ENCODE measurements around the gene COL28A1.

Gene COL28A1

DNA sequence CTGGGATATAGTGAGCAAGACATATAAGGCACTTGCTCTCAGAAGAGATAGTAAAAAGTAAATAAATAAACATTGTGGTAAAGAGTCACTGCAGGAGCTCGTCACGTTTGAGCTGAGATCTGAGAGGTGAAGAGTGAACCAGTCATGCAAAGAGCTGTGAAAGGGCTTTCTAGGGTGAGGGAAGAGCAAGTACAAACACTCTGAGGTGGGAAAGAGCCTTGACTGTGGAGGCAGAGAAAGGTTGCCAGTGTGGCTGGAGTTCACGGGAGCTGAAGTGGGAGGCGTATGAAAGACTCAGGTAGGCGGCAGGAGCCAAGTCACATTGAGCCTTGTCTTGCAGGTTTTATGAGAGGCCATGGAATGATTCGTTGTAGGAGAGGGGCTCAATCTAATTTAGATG, 212.3 kb downstream of the COL28A1 start:
- no peak for DNase-seq

DNA sequence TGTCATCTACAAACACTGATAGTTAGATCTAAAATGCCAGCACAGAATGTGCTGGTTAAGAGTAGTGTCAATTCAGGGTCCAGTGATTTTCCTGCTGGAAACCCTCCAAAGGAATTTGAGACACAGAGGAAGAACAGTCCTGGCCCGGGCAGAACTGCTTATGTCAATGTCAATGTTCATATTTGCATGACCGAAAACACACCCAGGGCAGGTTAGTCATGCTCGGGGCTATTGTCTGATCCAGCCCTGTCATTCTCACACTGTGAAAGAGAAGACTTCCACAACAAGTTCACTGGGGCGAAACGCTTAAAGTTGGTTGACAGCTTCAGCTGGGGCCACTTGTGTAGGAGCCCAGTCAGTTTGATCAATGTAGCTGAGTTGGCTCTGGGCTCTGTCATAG, 214.0 kb downstream of the COL28A1 start:
- DNase-seq = no peak

DNA sequence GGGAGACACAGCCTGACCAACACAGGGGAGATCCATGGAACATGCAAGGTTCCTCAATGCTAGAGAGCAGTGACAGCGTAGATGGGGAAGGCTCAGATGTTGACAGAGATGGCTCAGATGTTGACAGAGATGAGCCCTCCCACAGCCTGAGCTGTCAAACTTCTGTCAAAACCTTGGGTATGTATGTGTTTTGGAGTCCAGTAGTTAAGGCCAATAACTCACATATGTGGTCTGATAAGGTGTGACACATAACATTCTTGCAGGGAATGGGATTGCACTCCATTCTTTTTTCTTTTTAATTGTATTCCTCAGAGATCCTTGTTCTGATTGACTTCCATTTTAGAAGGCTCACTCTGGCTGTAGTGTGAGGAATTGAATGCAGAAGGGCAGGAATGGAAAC, 217.1 kb downstream of the COL28A1 start:
- DNase-seq = no peak

DNA sequence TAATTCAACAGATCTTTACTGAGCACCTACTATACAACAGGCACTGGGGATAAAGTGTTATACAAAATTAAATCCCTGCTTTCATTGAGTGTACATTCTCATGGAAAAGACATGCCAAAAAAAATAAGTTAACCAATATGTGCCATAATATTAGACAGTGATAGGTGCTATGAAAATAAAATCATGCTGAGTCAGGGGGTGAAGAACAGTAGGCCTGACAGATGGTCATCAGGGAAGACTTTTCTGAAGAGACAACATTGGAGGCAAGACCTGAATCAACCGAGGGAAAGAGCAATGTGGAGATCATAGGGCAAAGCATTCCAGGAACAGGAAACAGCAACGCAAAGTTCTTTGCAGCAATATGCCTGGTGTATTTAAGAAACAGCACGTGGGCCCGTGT, 217.8 kb downstream of the COL28A1 start:
- DNase-seq = no peak

DNA sequence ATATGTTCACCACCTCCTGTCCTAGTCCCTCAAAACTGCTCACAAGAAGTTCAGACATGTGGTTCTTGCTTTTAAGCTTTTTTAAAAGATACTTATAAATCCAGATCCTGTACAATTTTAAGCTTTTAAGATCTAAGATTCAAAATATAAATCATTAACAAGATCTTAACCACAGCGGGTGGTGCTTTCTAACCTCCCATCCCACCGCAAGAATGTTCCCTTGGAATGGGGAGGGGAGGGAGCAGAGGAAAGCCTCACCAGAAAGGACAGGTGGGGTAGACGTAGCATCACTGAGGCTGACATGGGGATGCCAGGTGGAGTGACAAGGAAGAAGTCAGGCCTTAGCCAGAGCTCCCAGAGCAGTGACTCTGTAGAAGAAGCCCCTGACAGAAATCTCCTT, 219.8 kb downstream of the COL28A1 start:
- DNase-seq = no peak

DNA sequence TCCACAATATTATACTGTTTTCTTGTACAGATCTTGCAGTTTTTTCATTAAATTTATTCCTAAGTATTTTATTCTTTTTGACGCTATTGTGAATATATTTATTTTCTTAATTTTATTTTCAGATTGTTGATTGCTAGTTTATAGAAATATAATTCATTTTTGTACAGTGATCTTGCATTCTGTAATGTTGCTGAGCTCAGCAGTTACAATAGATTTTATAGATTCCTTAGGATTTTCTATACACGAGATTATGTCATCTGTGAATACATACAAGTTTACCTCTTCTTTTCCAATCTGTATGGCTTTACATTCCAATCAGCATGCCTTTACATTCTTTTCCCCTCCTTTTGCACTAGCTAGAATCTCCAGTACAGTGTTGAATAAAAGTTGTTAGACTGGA, 223.3 kb downstream of the COL28A1 start:
- no peak for DNase-seq

DNA sequence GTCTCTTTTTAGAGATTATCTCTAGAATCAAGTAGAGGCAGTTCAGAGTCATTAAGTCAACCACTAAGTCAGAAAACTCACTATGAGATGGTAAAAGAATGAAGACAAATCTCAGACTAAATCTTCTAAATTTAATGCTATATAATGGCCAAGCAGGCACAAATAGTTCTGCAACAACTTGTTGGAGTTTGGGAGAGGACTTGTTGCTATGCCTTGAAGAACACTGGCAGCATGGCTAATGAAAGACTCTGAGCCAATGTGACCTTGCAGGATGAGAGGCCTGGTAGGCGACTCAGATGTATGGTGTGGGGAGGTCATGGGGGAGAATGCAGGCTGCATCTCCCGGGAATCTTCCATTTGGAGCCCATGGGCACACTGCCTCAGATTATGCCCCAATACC, 224.7 kb downstream of the COL28A1 start:
- no peak for DNase-seq

DNA sequence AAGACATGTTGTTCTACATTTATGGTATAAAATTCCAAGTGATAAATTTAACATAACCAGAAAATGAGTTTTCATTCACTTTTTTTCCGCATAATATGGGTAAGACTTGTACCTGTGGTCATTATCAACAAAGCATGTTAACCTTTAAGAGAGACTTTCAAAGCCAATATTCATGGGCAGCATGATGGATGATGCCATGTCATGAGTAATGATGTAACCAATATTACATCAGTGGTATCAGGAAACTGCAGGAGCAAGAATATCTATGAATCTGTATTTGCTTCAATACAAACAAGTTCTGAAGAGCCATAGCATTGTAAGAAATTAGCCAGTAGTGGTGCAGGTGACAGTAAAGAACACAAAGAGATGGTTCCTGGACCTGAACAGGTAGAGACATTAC, 226.5 kb downstream of the COL28A1 start:
- no peak for DNase-seq

All from NCI-H226 (cell line).